HEK293 (cell line): Measurements from ENCODE around the gene WASF3.

Experiments
- CTCF ChIA-PET: fragments of 350-600 bp; formaldehyde crosslinking; extraction: SDS; loops from one replicate; lab custom pipeline; 2021; ENCODE audit warnings: antibody characterized with exemption; lab: Yijun Ruan, JAX
- POLR2A ChIA-PET: fragments of 300-600 bp; formaldehyde crosslinking; extraction: SDS; loops from one replicate; lab custom pipeline; 2020; ENCODE audit warnings: antibody characterized with exemption, inconsistent platforms; lab: Yijun Ruan, JAX
- H3K27ac ChIP-seq: fragments of 200-500 bp; sonication (Bioruptor generic); 2 replicates; pipeline ENCODE4 v1.5.1; 2014; ENCODE audit warnings: low read depth, low read length, control low read depth, inconsistent platforms; ENCODE audit errors: extremely low read depth
- H3K36me3 ChIP-seq, 2 experiments: fragments of 200-500 bp in 1 of 2; sonication (Bioruptor generic) in 1 of 2; 1 replicate in 1 of 2; 2 replicates in 1 of 2; pipeline ENCODE4 v1.5.1; 2014 to 2017; ENCODE audit warnings: inconsistent platforms in 2 of 2, low read length in 2 of 2; ENCODE audit not compliant: control insufficient read depth in 2 of 2, insufficient read depth in 1 of 2
- H3K4me1 ChIP-seq: fragments of 200-500 bp; sonication (Bioruptor generic); 2 replicates; pipeline ENCODE4 v1.5.1; 2014; ENCODE audit warnings: mild to moderate bottlenecking, low read length, inconsistent platforms; ENCODE audit not compliant: control insufficient read depth, insufficient read depth
- H3K4me3 ChIP-seq: 2 replicates; pipeline ENCODE4 v1.5.1; 2011; ENCODE audit warnings: low read depth, mild to moderate bottlenecking, control low read depth, low read length, moderate library complexity
- H3K9me3 ChIP-seq: fragments of 200-500 bp; sonication (Bioruptor generic); 2 replicates; pipeline ENCODE4 v1.5.1; 2014; ENCODE audit warnings: low read depth, low read length, inconsistent platforms; ENCODE audit not compliant: control insufficient read depth, insufficient read depth
- GLI2 ChIP-seq: fragments of 450-650 bp; formaldehyde crosslinking; IDR thresholded peaks from 2 replicates; pipeline ENCODE4; 2017; ENCODE audit warnings: missing biosample characterization, missing genetic modification characterization, low read depth, borderline replicate concordance
- SP2 ChIP-seq: fragments of 450-650 bp; formaldehyde crosslinking; IDR thresholded peaks from 2 replicates; pipeline ENCODE4 v1.5.1; 2016; ENCODE audit warnings: missing biosample characterization, missing genetic modification characterization
- ZBTB17 ChIP-seq: fragments of 450-650 bp; formaldehyde crosslinking; IDR thresholded peaks from 2 replicates; pipeline ENCODE4 v1.5.1; 2016; ENCODE audit warnings: missing biosample characterization, missing genetic modification characterization
- ZFP41 ChIP-seq: fragments of 450-650 bp; formaldehyde crosslinking; IDR thresholded peaks from 2 replicates; pipeline ENCODE4 v1.5.1; 2016; ENCODE audit warnings: missing biosample characterization, missing genetic modification characterization, borderline replicate concordance
- ZNF146 ChIP-seq: fragments of 450-650 bp; formaldehyde crosslinking; IDR thresholded peaks from 2 replicates; pipeline ENCODE4 v1.5.1; 2016; ENCODE audit warnings: missing biosample characterization, missing genetic modification characterization
- ZNF174 ChIP-seq: fragments of 450-650 bp; formaldehyde crosslinking; IDR thresholded peaks from 2 replicates; pipeline ENCODE4 v1.5.0; 2017; ENCODE audit warnings: missing biosample characterization, mild to moderate bottlenecking, missing genetic modification characterization
- ZNF473 ChIP-seq: fragments of 450-650 bp; formaldehyde crosslinking; IDR thresholded peaks from 2 replicates; pipeline ENCODE4 v1.5.1; 2017; ENCODE audit warnings: missing biosample characterization, missing genetic modification characterization
- ZNF664 ChIP-seq: fragments of 450-650 bp; formaldehyde crosslinking; IDR thresholded peaks from 2 replicates; pipeline ENCODE4 v1.5.1; 2016; ENCODE audit warnings: missing biosample characterization, missing genetic modification characterization
- ZNF777 ChIP-seq: fragments of 450-650 bp; formaldehyde crosslinking; IDR thresholded peaks from 2 replicates; pipeline ENCODE4 v1.5.1; 2017; ENCODE audit warnings: missing biosample characterization, missing genetic modification characterization, borderline replicate concordance
- ZSCAN18 ChIP-seq: fragments of 450-650 bp; formaldehyde crosslinking; IDR thresholded peaks from 2 replicates; pipeline ENCODE4 v1.5.1; 2016; ENCODE audit warnings: missing biosample characterization, missing genetic modification characterization
- TF ChIP-seq, protein P1 (sequence below): fragments of 450-650 bp; formaldehyde crosslinking; IDR thresholded peaks from 2 replicates; pipeline ENCODE4 v1.5.1; 2016; ENCODE audit warnings: missing biosample characterization, missing genetic modification characterization
- TF ChIP-seq, protein P2 (sequence below): fragments of 450-650 bp; formaldehyde crosslinking; IDR thresholded peaks from 2 replicates; pipeline ENCODE4 v1.5.1; 2016; ENCODE audit warnings: missing biosample characterization, missing genetic modification characterization

The WASF3 gene

DNA sequence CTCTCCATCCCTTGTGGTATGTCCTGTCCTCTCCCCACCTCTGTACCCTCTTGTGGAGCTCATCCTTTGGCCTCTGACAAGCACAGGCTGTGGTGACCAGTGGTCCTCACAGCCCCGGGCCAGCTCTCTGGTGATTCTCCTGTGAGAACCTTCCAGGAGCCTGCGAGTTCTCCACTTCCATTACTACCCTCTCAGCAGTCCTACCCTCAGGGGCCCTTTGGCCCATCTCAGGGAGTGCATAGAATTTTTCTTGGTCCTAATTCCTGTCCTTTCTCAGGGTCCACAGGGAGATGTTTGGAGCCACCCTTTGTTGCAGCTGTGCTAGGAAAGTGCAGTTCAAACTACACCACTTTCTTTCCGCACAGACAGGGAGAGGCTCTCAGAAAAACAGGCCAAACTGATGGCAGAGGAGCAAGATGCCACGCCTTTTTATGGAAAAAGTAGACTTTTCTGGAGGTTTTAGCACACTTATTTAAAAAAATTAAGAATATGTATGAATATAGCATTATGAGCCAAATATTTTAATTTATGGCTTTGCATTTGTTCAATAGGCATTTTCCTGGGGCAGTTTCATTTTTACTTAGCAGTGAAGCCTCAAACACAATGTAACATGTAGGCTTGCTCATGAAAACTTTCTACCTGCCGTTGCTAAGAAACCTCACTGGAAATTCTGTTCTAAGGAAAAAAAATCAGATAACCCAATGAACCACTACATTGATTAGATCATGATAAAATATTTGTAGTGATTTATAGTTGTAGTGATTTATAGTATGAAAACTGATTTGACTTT lies 111.1 kb downstream of the WASF3 start (continued):
- TF ChIP-seq, protein P1, sequence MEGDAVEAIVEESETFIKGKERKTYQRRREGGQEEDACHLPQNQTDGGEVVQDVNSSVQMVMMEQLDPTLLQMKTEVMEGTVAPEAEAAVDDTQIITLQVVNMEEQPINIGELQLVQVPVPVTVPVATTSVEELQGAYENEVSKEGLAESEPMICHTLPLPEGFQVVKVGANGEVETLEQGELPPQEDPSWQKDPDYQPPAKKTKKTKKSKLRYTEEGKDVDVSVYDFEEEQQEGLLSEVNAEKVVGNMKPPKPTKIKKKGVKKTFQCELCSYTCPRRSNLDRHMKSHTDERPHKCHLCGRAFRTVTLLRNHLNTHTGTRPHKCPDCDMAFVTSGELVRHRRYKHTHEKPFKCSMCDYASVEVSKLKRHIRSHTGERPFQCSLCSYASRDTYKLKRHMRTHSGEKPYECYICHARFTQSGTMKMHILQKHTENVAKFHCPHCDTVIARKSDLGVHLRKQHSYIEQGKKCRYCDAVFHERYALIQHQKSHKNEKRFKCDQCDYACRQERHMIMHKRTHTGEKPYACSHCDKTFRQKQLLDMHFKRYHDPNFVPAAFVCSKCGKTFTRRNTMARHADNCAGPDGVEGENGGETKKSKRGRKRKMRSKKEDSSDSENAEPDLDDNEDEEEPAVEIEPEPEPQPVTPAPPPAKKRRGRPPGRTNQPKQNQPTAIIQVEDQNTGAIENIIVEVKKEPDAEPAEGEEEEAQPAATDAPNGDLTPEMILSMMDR (tag by site-specific recombination), result no peak
- no peak for TF ChIP-seq SP2 (tag by site-specific recombination)
- TF ChIP-seq ZNF473 (tag by site-specific recombination), result no peak
- TF ChIP-seq, protein P2, sequence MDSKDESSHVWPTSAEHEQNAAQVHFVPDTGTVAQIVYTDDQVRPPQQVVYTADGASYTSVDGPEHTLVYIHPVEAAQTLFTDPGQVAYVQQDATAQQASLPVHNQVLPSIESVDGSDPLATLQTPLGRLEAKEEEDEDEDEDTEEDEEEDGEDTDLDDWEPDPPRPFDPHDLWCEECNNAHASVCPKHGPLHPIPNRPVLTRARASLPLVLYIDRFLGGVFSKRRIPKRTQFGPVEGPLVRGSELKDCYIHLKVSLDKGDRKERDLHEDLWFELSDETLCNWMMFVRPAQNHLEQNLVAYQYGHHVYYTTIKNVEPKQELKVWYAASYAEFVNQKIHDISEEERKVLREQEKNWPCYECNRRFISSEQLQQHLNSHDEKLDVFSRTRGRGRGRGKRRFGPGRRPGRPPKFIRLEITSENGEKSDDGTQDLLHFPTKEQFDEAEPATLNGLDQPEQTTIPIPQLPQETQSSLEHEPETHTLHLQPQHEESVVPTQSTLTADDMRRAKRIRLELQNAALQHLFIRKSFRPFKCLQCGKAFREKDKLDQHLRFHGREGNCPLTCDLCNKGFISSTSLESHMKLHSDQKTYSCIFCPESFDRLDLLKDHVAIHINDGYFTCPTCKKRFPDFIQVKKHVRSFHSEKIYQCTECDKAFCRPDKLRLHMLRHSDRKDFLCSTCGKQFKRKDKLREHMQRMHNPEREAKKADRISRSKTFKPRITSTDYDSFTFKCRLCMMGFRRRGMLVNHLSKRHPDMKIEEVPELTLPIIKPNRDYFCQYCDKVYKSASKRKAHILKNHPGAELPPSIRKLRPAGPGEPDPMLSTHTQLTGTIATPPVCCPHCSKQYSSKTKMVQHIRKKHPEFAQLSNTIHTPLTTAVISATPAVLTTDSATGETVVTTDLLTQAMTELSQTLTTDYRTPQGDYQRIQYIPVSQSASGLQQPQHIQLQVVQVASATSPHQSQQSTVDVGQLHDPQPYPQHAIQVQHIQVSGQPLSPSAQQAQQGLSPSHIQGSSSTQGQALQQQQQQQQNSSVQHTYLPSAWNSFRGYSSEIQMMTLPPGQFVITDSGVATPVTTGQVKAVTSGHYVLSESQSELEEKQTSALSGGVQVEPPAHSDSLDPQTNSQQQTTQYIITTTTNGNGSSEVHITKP, result no peak
- TF ChIP-seq, all 188 proteins: peak for 0

GRCh38 chr13:26673890-26674289 lies 116.4 kb downstream of the WASF3 start:
- Histone ChIP-seq H3K9me3 (no peaks in the 10 kb centered on the region), H3K36me3 (peaks cover 0 to 13% of the 10 kb centered on the region in 2 experiments; a peak in 1 of 3 replicates), H3K27ac (no peak overlapping the region), H3K4me1 (no peaks in the 10 kb centered on the region), H3K4me3 (no peak overlapping the region)
- ChIA-PET CTCF (no interaction called here), POLR2A (no interaction called here)
- no peak for TF ChIP-seq ZFP41 (tag by site-specific recombination)
- TF ChIP-seq ZNF777 (tag by site-specific recombination), result no peak
- no peak for TF ChIP-seq GLI2
- no peak for TF ChIP-seq ZNF174 (tag by site-specific recombination)
- no peak for TF ChIP-seq ZSCAN18 (tag by site-specific recombination)
- TF ChIP-seq, protein P2, result no peak
- no peak for TF ChIP-seq ZBTB17 (tag by site-specific recombination)
- no peak for TF ChIP-seq ZNF664 (tag by site-specific recombination)
- no peak for TF ChIP-seq ZNF146 (tag by site-specific recombination)
